ENCODE results near the gene SPATA9.
"Not testable (repeated sequence)": the region's sequence is repeated elsewhere in the genome, so short reads cannot be mapped to it uniquely, and the experiment has no call there.

The SPATA9 gene

GRCh38 chr5:95672641-95673040, 10.2 kb downstream of the SPATA9 start:
- DNase-seq: no peak

- DNase-seq: no peak
Measured at GRCh38 chr5:95671826-95672225, 11.0 kb downstream of the SPATA9 start.

- DNase-seq: no peak
Measured at GRCh38 chr5:95670568-95670967, 12.2 kb downstream of the SPATA9 start.

GRCh38 chr5:95669985-95670384, 12.8 kb downstream of the SPATA9 start:
- DNase-seq: no peak

- DNase-seq: no peak
Measured at GRCh38 chr5:95669540-95669939, 13.3 kb downstream of the SPATA9 start.

- no peak for DNase-seq
Measured at GRCh38 chr5:95668728-95669127, 14.1 kb downstream of the SPATA9 start.

GRCh38 chr5:95668216-95668615, 14.6 kb downstream of the SPATA9 start:
- DNase-seq: no peak

GRCh38 chr5:95667678-95668077, 15.1 kb downstream of the SPATA9 start:
- DNase-seq: no peak

- no peak for DNase-seq
Measured at GRCh38 chr5:95667061-95667618, 15.7 kb downstream of the SPATA9 start.

- no peak for DNase-seq
Measured at GRCh38 chr5:95664204-95664786, 18.5 kb downstream of the SPATA9 start.

- DNase-seq: no peak
Measured at GRCh38 chr5:95662946-95663345, 19.8 kb downstream of the SPATA9 start.

- no peak for DNase-seq
Measured at GRCh38 chr5:95660060-95660459, 22.7 kb downstream of the SPATA9 start.

- DNase-seq: no peak
Measured at GRCh38 chr5:95655575-95655974, 27.2 kb downstream of the SPATA9 start.

- no peak for DNase-seq
Measured at GRCh38 chr5:95654196-95654595, 28.6 kb downstream of the SPATA9 start.

GRCh38 chr5:95652849-95653248, 29.9 kb downstream of the SPATA9 start:
- DNase-seq: no peak

- DNase-seq: no peak
Measured at GRCh38 chr5:95649842-95650620, 32.8 kb downstream of the SPATA9 start.

GRCh38 chr5:95649274-95649673, 33.5 kb downstream of the SPATA9 start:
- DNase-seq: no peak

- DNase-seq: no peak
Measured at GRCh38 chr5:95647886-95648860, 34.6 kb downstream of the SPATA9 start.

GRCh38 chr5:95646569-95647431, 36.0 kb downstream of the SPATA9 start, which contains the start of gene RFESD:
RFESD (plus strand) TSS chr5:95646777; CDS start chr5:95652272, 5,495 bp downstream.
- peak; percentile 85 to 88 for DNase-seq

- not testable (repeated sequence) for DNase-seq
Measured at GRCh38 chr5:95646226-95646568, 36.6 kb downstream of the SPATA9 start.

- DNase-seq: no peak
Measured at GRCh38 chr5:95644351-95645042, 38.3 kb downstream of the SPATA9 start.
